Nephron progenitor cell (in vitro differentiated cells): ENCODE data around the gene COPS4.

Experiments used
- DNase-seq: peaks from one replicate; pipeline ENCODE4 v3.0.0; 2021
- H3K27ac Mint-ChIP-seq: 2 replicates; pipeline ENCODE4 v1.8.0; 2021; ENCODE audit warnings: mild to moderate bottlenecking, moderate library complexity, mixed read lengths
- H3K27me3 Mint-ChIP-seq: 2 replicates; pipeline ENCODE4 v1.8.0; 2021; ENCODE audit warnings: mild to moderate bottlenecking, low read depth, mixed read lengths; ENCODE audit not compliant: poor library complexity
- H3K36me3 Mint-ChIP-seq: 2 replicates; pipeline ENCODE4 v1.8.0; 2021; ENCODE audit warnings: low read depth, mixed read lengths
- H3K4me1 Mint-ChIP-seq: 2 replicates; pipeline ENCODE4 v1.8.0; 2021; ENCODE audit warnings: mixed read lengths
- H3K4me3 Mint-ChIP-seq: 2 replicates; pipeline ENCODE4 v1.8.0; 2021; ENCODE audit warnings: mild to moderate bottlenecking, moderate library complexity, mixed read lengths
- H3K9me3 Mint-ChIP-seq: 2 replicates; pipeline ENCODE4 v1.8.0; 2021; ENCODE audit warnings: mild to moderate bottlenecking, moderate library complexity, mixed read lengths
- TF ChIP-seq, protein P1 (sequence below): fragments of 200-600 bp; sonication (generic); IDR thresholded peaks from 2 replicates; pipeline ENCODE4 v1.5.0; 2021; ENCODE audit warnings: antibody characterized with exemption

The COPS4 gene

DNA sequence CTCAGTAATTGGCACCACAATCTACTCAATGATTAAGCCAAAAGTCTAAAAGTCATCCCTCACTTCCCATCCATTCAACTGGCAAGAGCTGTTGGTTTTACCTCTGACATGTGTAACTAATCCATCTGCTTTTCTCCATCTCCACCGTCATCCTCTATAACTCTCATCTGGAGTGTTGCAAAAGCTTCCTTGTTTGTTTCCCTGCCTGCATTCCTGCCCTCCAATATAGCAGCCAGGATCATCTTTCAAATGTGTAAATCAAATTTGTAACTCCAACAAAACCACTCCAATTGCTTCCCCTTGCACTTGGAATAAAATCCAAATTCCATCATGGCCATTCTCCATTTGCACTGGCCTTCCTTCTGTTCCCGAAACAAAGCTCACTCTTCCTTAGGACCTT is 83.9 kb downstream of the COPS4 start:
- no peak for DNase-seq
- Mint-ChIP-seq H3K4me3 (no peak overlapping the region), H3K27me3 (no peaks in the 10 kb centered on the region), H3K36me3 (peaks cover 4% of the 10 kb centered on the region), H3K27ac (no peak overlapping the region), H3K4me1 (peaks cover 8% of the 10 kb centered on the region), H3K9me3 (peaks cover 16% of the 10 kb centered on the region)
- TF ChIP-seq, protein P1, sequence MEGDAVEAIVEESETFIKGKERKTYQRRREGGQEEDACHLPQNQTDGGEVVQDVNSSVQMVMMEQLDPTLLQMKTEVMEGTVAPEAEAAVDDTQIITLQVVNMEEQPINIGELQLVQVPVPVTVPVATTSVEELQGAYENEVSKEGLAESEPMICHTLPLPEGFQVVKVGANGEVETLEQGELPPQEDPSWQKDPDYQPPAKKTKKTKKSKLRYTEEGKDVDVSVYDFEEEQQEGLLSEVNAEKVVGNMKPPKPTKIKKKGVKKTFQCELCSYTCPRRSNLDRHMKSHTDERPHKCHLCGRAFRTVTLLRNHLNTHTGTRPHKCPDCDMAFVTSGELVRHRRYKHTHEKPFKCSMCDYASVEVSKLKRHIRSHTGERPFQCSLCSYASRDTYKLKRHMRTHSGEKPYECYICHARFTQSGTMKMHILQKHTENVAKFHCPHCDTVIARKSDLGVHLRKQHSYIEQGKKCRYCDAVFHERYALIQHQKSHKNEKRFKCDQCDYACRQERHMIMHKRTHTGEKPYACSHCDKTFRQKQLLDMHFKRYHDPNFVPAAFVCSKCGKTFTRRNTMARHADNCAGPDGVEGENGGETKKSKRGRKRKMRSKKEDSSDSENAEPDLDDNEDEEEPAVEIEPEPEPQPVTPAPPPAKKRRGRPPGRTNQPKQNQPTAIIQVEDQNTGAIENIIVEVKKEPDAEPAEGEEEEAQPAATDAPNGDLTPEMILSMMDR, result no peak

DNA sequence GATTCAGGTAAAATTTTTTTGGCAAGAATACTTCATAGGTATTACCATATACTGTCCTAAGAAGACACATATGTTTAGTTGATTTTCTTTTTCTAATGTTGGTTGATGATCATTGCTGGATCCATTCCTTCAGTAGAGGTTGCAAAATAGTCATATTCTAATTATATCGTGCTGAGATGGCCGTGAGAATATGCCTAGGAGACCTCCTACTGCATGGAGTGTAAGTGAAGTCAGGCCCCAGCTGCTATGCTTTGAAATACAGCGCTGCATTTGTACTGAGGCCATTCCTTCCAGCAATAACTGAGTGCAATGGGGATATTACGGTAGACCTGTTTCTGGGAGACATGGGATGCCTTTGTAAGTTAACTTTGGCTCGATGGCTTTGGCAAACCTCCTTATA is 86.3 kb downstream of the COPS4 start:
- TF ChIP-seq, protein P1, result no peak
- Mint-ChIP-seq H3K4me3 (no peak overlapping the region), H3K4me1 (peaks cover 8% of the 10 kb centered on the region), H3K27me3 (no peaks in the 10 kb centered on the region), H3K9me3 (peaks cover 32% of the 10 kb centered on the region), H3K27ac (no peak overlapping the region), H3K36me3 (peaks cover 4% of the 10 kb centered on the region)
- DNase-seq, result no peak

DNA sequence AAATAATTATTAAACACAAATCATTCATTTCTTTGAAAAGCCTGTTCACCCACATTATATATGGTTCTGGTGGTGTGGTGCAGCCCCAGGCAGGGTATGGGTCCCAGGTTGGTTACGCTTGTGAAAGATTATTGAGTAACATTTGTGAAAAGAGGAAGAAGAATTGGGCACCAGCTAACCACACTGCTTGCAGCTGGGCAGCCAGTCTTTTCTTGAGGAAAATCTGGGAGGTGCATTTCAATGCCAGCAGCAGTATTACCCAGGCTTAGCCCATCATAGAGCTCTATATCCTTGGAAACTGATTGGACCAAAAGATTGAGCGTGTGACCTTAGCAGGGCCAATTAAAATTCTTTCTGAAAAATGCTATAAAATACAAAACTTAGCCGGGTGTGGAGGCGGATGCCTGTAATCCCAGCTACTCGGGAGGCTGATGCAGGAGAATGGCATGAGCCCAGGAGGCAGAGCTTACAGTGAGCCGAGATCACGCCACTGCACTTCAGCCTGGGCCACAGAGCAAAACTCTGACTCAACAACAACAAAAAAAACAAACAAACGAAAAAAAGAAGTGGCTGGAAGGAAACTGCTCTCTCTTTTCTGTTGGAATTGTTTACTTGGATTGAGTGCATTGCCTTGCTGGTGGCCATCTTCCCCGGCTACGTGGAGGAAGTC is 89.3 kb downstream of the COPS4 start:
- Mint-ChIP-seq H3K9me3 (peaks cover 59% of the 10 kb centered on the region), H3K36me3 (peaks cover 4% of the 10 kb centered on the region), H3K4me1 (peaks cover 1% of the 10 kb centered on the region), H3K27me3 (no peaks in the 10 kb centered on the region), H3K27ac (no peak overlapping the region), H3K4me3 (no peak overlapping the region)
- TF ChIP-seq, protein P1, result no peak
- DNase-seq, result no peak
